Neural progenitor cell (in vitro differentiated cells): ENCODE data around the gene UBE2L6. TPM values are rescaled to one million over a fixed set of nuclear protein-coding genes. Genes with fewer than 3 reads are reported as not detected.

Experiments used
- DNase-seq: peaks from one replicate; pipeline ENCODE4 v3.0.0-alpha.2; 2016; ENCODE audit warnings: low spot score
- H2AFZ ChIP-seq: fragments of 200-600 bp; sonication (generic); replicated peaks from 2 replicates; pipeline ENCODE4 v1.6.1; 2016; ENCODE audit warnings: antibody characterized with exemption
- H3F3A ChIP-seq: fragments of 200-600 bp; sonication (generic); 2 replicates; pipeline ENCODE4 v1.6.1; 2016; ENCODE audit warnings: antibody characterized with exemption, low read depth
- H3K27ac ChIP-seq: fragments of 200-600 bp; sonication (generic); 2 replicates; pipeline ENCODE4 v1.5.1; 2016; ENCODE audit warnings: mild to moderate bottlenecking
- H3K27me3 ChIP-seq: fragments of 200-600 bp; sonication (generic); 2 replicates; pipeline ENCODE4 v1.6.1; 2016; ENCODE audit warnings: mild to moderate bottlenecking, moderate library complexity
- H3K36me3 ChIP-seq: fragments of 200-600 bp; sonication (generic); 2 replicates; pipeline ENCODE4 v1.5.1; 2016
- H3K4me1 ChIP-seq: fragments of 200-600 bp; sonication (generic); 2 replicates; pipeline ENCODE4 v1.6.1; 2016; ENCODE audit warnings: mixed run types
- H3K4me2 ChIP-seq: fragments of 200-600 bp; sonication (generic); 2 replicates; pipeline ENCODE4 v1.6.1; 2016
- H3K4me3 ChIP-seq: fragments of 200-600 bp; sonication (generic); 2 replicates; pipeline ENCODE4 v1.5.1; 2016
- H3K79me2 ChIP-seq: fragments of 200-600 bp; sonication (generic); 2 replicates; pipeline ENCODE4 v1.6.1; 2016; ENCODE audit warnings: low read depth
- H3K9ac ChIP-seq: fragments of 200-600 bp; sonication (generic); 2 replicates; pipeline ENCODE4 v1.6.1; 2016
- H3K9me3 ChIP-seq: fragments of 200-600 bp; sonication (generic); 2 replicates; pipeline ENCODE4 v1.5.1; 2016; ENCODE audit warnings: low read depth
- H4K20me1 ChIP-seq: fragments of 200-600 bp; sonication (generic); 2 replicates; pipeline ENCODE4 v1.6.1; 2016; ENCODE audit warnings: low read depth
- H3K27ac Mint-ChIP-seq: 3 replicates; pipeline ENCODE4 v1.8.0; 2021; ENCODE audit warnings: mixed read lengths
- H3K27me3 Mint-ChIP-seq: 2 replicates; pipeline ENCODE4 v1.8.0; 2022; ENCODE audit warnings: low read depth, mild to moderate bottlenecking, inconsistent platforms, moderate library complexity, mixed read lengths; ENCODE audit not compliant: insufficient read depth
- H3K36me3 Mint-ChIP-seq: 3 replicates; pipeline ENCODE4 v1.8.0; 2021; ENCODE audit warnings: mixed read lengths
- H3K4me1 Mint-ChIP-seq: 3 replicates; pipeline ENCODE4 v1.8.0; 2021; ENCODE audit warnings: mixed read lengths
- H3K4me3 Mint-ChIP-seq: 3 replicates; pipeline ENCODE4 v1.8.0; 2021; ENCODE audit warnings: mild to moderate bottlenecking, moderate library complexity, mixed read lengths
- H3K9me3 Mint-ChIP-seq: 3 replicates; pipeline ENCODE4 v1.8.0; 2020; ENCODE audit warnings: mixed read lengths
- CTCF ChIP-seq: fragments of 200-600 bp; sonication (generic); IDR thresholded peaks from 2 replicates; pipeline ENCODE4 v1.5.1; 2017; ENCODE audit warnings: antibody characterized with exemption, mild to moderate bottlenecking
- EZH2 ChIP-seq: fragments of 200-600 bp; sonication (generic); IDR thresholded peaks from 2 replicates; pipeline ENCODE4 v1.6.1; 2017; ENCODE audit warnings: antibody characterized with exemption, mild to moderate bottlenecking, moderate library complexity
- EZH2phosphoT487 ChIP-seq: fragments of 200-600 bp; sonication (generic); IDR thresholded peaks from 2 replicates; pipeline ENCODE4 v1.6.1; 2017; ENCODE audit warnings: antibody characterized with exemption
- total RNA-seq: library from RNA; depleted of rRNA; stranded (reverse); fragments of >200 nt; gene quantifications from 2 replicates; pipeline ENCODE4 v1.2.3, GENCODE V29; 2015; ENCODE audit warnings: low replicate concordance

UBE2L6 gene
- total RNA-seq, 1 donor from 2014 or later = 76.2 TPM

- Histone ChIP-seq H3K79me2 (peaks cover 67% of the 10 kb centered on the region), H3K9me3 (no peaks in the 10 kb centered on the region), H3K4me2 (no peak overlapping the region), H4K20me1 (peaks cover 34% of the 10 kb centered on the region), H3K36me3 (peaks cover 3% of the 10 kb centered on the region), H3K4me3 (no peak overlapping the region), H3K4me1 (peaks cover 15% of the 10 kb centered on the region), H3K27me3 (no peaks in the 10 kb centered on the region), H2AFZ (no peak overlapping the region), H3F3A (peaks cover 3% of the 10 kb centered on the region), H3K9ac (no peak overlapping the region), H3K27ac (no peak overlapping the region)
- Mint-ChIP-seq H3K9me3 (no peaks in the 10 kb centered on the region), H3K36me3 (peaks cover 9% of the 10 kb centered on the region), H3K27me3 (peaks cover 5% of the 10 kb centered on the region), H3K4me3 (no peak overlapping the region), H3K27ac (no peak overlapping the region), H3K4me1 (peaks cover 17% of the 10 kb centered on the region)
- DNase-seq = no peak
- TF ChIP-seq CTCF (peak; percentile 41), EZH2phosphoT487 (no peak)
Observed at GRCh38 chr11:57562596-57562995, 4.9 kb downstream of the UBE2L6 start.

GRCh38 chr11:57560146-57560545, 7.3 kb downstream of the UBE2L6 start:
- no peak overlapping the region for H3K9ac ChIP-seq

GRCh38 chr11:57556041-57556440, 11.4 kb downstream of the UBE2L6 start:
- H3K9me3 ChIP-seq = no peaks in the 10 kb centered on the region
- no peaks in the 10 kb centered on the region for H3K27me3 ChIP-seq
- H4K20me1 ChIP-seq = peaks cover 10% of the 10 kb centered on the region
- H3K4me2 ChIP-seq = no peak overlapping the region
- Mint-ChIP-seq H3K27ac (no peak overlapping the region), H3K27me3 (peaks cover 3% of the 10 kb centered on the region), H3K36me3 (peaks cover 36% of the 10 kb centered on the region), H3K4me1 (no peaks in the 10 kb centered on the region), H3K4me3 (no peak overlapping the region), H3K9me3 (no peaks in the 10 kb centered on the region)
- TF ChIP-seq EZH2 (no peak), EZH2phosphoT487 (no peak), CTCF (no peak)
- H3K4me1 ChIP-seq = no peaks in the 10 kb centered on the region
- no peak overlapping the region for H3K4me3 ChIP-seq
- H3F3A ChIP-seq = no peaks in the 10 kb centered on the region
- no peak overlapping the region for H3K9ac ChIP-seq
- no peak overlapping the region for H3K27ac ChIP-seq
- H3K36me3 ChIP-seq = peaks cover 3% of the 10 kb centered on the region
- no peak for DNase-seq
- no peak overlapping the region for H2AFZ ChIP-seq
- peaks cover 4% of the 10 kb centered on the region for H3K79me2 ChIP-seq

More at GRCh38 chr11:57560146-57560545, 7.3 kb downstream of the UBE2L6 start:
- no peak overlapping the region for H3K27ac ChIP-seq
- peaks cover 17% of the 10 kb centered on the region for H3K36me3 Mint-ChIP-seq
- TF ChIP-seq EZH2phosphoT487 (no peak), CTCF (no peak), EZH2 (no peak)
- H3K27ac Mint-ChIP-seq = no peak overlapping the region
- peaks cover 3% of the 10 kb centered on the region for H3K27me3 Mint-ChIP-seq
- H3K27me3 ChIP-seq = no peaks in the 10 kb centered on the region
- no peak overlapping the region for H3K4me3 ChIP-seq
- H3K36me3 ChIP-seq = peaks cover 3% of the 10 kb centered on the region
- H3K4me1 Mint-ChIP-seq = no peaks in the 10 kb centered on the region
- no peak overlapping the region for H3K4me2 ChIP-seq
- H3K9me3 ChIP-seq = no peaks in the 10 kb centered on the region
- H3K4me1 ChIP-seq = no peaks in the 10 kb centered on the region
- H3K4me3 Mint-ChIP-seq = no peak overlapping the region
- no peak for DNase-seq
- H3K79me2 ChIP-seq = peaks cover 44% of the 10 kb centered on the region
- peaks cover 29% of the 10 kb centered on the region for H4K20me1 ChIP-seq
- no peaks in the 10 kb centered on the region for H3F3A ChIP-seq
- no peaks in the 10 kb centered on the region for H3K9me3 Mint-ChIP-seq
- no peak overlapping the region for H2AFZ ChIP-seq
